NB4 (cell line): ENCODE data around the gene GCAT.
"Not testable (repeated sequence)": the region's sequence is repeated elsewhere in the genome, so short reads cannot be mapped to it uniquely, and the experiment has no call there.

Source experiments
- DNase-seq: peaks from one replicate; pipeline ENCODE4 v3.0.0; 2010; ENCODE audit warnings: low read depth
- H3K4me3 ChIP-seq: one replicate; pipeline ENCODE4 v1.5.1; 2011; ENCODE audit warnings: mild to moderate bottlenecking, low read depth, low read length, moderate library complexity
- MYC ChIP-seq: IDR thresholded peaks from 2 replicates; pipeline ENCODE4 v1.6.1; 2011; ENCODE audit warnings: low read depth, low read length
- POLR2A ChIP-seq: IDR thresholded peaks from 2 replicates; pipeline ENCODE4 v1.6.1; 2011; ENCODE audit warnings: mild to moderate bottlenecking; ENCODE audit not compliant: insufficient read length; ENCODE audit errors: extremely low read depth
- TF ChIP-seq, protein P1 (sequence below): IDR thresholded peaks from 2 replicates; pipeline ENCODE4 v1.6.1; 2011; ENCODE audit warnings: low read depth, low read length
- TF ChIP-seq, protein P2 (sequence below): IDR thresholded peaks from one replicate; pipeline ENCODE4 v1.5.1; 2012; ENCODE audit warnings: low read depth, low read length

GCAT gene

DNA sequence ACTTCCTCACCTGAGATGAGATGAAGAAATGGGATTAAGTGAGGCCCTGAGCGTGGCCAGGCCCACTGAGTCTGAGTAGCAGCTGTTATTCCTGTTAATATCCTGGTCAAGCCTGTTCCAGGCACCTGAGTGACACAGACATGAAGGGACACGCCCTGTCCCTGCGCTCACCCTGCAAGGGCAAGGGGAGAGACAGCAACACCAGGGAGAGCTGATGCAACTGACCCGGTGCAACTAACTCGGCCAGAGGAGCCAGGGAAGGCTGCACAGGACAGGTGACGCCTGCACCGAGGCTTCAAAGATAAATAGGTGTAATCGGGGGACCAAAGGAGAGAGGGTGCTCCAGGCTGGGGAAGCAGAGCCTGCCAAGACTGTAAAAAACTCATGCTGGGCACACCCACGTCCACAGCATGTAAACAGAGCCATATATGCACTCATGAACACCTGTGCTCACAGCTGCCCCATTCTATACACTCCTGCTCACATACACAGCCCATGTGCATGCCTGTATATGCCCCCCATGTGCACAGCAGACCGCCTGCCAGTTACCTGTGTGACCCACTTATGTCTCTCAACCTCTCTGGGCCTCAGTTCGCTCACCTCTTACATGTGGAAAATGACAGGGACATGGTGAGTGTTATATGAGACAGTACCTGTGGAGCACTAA, 22.8 kb upstream of the GCAT start:
- no peak overlapping the region for H3K4me3 ChIP-seq
- TF ChIP-seq MYC, result no peak
- TF ChIP-seq, protein P1, sequence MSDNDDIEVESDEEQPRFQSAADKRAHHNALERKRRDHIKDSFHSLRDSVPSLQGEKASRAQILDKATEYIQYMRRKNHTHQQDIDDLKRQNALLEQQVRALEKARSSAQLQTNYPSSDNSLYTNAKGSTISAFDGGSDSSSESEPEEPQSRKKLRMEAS, result no peak
- DNase-seq, result no peak

DNA sequence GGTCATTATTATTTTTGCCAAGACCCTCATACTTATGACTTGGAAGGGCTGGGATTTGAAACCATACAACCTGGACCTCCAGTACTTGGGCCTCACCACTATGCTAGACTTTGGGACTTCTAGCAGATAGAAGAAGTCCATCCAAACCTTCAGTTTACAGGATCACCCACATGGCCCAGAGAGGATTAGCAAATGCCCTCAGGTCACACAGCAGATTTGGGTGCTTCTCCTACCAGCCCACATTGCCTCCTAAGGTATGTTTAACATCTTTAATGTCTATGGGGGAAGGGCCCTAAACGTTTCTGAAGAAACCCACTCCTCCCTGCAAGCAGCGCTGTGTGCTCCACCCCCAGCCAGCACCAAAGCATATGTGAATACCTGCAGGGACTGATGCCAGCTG, 17.5 kb upstream of the GCAT start:
- TF ChIP-seq MYC, result no peak
- no peak for TF ChIP-seq POLR2A
- TF ChIP-seq, protein P1, result no peak
- TF ChIP-seq, protein P2, sequence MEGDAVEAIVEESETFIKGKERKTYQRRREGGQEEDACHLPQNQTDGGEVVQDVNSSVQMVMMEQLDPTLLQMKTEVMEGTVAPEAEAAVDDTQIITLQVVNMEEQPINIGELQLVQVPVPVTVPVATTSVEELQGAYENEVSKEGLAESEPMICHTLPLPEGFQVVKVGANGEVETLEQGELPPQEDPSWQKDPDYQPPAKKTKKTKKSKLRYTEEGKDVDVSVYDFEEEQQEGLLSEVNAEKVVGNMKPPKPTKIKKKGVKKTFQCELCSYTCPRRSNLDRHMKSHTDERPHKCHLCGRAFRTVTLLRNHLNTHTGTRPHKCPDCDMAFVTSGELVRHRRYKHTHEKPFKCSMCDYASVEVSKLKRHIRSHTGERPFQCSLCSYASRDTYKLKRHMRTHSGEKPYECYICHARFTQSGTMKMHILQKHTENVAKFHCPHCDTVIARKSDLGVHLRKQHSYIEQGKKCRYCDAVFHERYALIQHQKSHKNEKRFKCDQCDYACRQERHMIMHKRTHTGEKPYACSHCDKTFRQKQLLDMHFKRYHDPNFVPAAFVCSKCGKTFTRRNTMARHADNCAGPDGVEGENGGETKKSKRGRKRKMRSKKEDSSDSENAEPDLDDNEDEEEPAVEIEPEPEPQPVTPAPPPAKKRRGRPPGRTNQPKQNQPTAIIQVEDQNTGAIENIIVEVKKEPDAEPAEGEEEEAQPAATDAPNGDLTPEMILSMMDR, result no peak
- no peak for DNase-seq
- H3K4me3 ChIP-seq, result no peak overlapping the region

DNA sequence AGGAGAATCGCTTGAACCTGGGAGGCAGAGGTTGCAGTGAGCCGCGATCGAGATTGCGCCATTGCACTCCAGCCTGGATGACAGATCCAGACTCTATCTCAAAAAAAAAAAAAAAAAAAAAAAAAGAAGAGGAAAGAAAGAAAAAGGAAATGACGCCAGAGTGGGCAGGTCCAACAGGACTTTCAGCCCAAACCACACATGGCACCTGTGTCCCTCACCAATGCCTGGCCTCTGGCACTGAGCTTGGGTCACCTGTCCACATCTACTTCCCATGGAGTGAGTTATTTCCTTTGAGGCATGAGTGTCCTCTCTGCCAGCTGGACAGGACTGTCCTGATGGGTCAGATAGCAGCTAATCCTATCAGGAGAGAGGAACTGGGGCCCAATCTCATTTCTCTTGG, 15.2 kb upstream of the GCAT start:
- TF ChIP-seq, protein P2, result no peak
- TF ChIP-seq POLR2A, result no peak
- TF ChIP-seq, protein P1, result no peak
- no peak for TF ChIP-seq MYC
- H3K4me3 ChIP-seq, result no peak overlapping the region
- DNase-seq, result no peak

DNA sequence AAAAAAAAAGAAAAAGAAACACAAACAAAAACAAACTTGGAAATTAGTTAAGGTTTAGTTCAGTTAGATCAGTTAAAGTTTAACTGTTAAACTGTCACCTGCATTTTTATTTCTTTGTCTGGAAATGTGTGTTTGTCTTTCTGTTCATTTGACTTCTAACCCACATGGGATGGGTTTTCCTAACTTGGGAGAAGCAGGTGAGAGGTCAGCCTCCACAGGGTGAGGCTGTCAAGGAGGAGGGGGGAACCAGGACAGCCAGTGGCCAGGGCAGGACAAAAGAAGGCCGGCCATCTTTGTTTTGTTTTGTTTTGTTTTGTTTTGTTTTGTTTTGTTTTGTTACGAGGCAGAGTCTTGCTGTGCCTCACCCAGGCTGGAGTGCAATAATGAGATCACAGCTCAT, 13.4 kb upstream of the GCAT start:
- DNase-seq, result no peak
- H3K4me3 ChIP-seq, result no peak overlapping the region
- TF ChIP-seq POLR2A (no peak), MYC (no peak)
- TF ChIP-seq, protein P2, result no peak
- TF ChIP-seq, protein P1, result no peak

DNA sequence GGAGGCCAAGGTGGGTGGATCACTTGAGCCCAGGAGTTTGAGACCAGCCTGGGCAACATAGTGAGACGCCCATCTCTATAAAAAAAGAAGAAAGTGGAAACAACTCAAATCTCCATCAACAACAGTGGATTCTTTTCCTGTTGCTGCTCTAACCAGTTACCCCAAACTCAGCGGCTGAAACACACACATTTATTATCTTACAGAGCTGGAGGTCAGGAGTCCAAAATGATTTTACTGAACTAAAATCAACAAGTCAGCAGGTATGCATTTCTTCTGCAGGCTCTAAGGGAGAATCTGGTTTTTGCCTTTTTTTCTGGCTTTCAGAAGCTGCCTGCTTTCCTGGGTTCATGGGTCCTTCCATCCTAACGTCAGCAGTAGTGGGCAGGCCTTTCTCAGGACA, 11.7 kb upstream of the GCAT start:
- TF ChIP-seq, protein P2, result no peak
- TF ChIP-seq, protein P1, result no peak
- TF ChIP-seq POLR2A (no peak), MYC (no peak)
- no peak overlapping the region for H3K4me3 ChIP-seq
- no peak for DNase-seq

DNA sequence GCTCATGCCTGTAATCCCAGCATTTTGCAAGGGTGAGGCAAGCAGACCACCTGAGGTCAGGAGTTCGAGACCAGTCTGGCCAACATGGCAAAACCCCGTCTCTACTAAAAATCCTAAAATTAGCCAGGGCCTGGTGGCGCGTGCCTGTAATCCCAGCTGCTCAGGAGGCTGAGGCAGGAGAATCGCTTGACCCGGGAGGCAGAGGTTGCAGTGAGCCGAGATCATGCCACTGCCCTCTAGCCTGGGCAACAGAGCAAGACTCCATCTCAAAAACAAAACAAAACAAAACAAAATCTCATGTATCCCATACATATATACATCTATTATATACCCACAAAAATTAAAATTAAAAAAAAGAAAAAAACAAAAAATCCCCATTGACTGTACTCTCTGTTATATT, 10.5 kb upstream of the GCAT start:
- DNase-seq, H3K4me3 ChIP-seq: not testable (repeated sequence)

DNA sequence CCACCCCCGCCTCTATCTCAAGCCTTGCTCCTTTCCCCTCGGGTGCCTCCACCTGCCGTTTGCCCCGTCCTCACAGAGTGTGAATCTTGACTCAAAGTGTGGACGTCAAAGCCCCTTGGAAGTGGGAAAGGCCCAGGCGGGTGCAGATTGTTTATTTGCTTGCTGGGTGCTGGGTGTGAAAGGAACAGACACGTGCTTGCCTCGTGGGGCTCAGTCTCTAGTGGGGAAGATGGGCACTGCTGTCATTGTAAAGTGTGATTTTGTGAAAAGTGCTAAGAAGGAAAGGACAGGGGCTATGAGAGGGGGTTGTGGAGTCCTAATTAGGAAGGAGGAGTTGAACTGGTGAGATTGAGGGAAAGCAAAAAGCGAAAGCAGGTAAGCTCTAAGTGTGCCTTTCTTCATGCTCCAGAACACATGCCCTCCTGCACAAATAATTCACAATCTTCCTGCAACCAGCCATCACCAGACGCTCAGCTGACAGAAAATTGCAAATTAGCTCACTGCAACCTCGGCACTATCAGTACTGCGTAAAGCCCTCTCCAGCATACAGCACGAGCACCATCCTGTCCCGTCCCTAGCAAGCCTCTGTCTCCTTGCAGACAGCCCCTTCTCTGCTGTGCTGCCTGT, 9.7 kb upstream of the GCAT start:
- no peak for DNase-seq
- TF ChIP-seq POLR2A, result no peak
- TF ChIP-seq, protein P1, result no peak
- TF ChIP-seq MYC, result no peak
- TF ChIP-seq, protein P2, result no peak
- no peak overlapping the region for H3K4me3 ChIP-seq

DNA sequence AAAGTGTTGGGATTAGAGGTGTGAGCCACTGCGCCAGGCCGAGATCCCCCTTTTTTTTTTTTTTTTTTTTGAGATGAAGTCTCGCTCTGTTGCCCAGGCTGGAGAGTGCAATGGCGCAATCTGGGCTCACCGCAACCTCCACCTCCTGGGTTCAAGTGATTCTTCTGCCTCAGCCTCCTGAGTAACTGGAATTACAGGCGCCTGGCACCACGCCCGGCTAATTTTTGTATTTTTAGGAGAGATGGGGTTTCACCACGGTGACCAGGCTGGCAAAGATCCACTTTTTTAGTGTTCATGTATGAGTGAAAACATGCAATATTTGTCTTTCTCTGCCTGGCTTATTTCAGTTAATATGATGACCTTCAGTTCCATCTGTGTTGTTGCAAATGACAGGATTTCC, 7.8 kb upstream of the GCAT start:
- H3K4me3 ChIP-seq, DNase-seq: not testable (repeated sequence)
